ENCODE measurements around the gene DHX58.

Gene DHX58

DNA sequence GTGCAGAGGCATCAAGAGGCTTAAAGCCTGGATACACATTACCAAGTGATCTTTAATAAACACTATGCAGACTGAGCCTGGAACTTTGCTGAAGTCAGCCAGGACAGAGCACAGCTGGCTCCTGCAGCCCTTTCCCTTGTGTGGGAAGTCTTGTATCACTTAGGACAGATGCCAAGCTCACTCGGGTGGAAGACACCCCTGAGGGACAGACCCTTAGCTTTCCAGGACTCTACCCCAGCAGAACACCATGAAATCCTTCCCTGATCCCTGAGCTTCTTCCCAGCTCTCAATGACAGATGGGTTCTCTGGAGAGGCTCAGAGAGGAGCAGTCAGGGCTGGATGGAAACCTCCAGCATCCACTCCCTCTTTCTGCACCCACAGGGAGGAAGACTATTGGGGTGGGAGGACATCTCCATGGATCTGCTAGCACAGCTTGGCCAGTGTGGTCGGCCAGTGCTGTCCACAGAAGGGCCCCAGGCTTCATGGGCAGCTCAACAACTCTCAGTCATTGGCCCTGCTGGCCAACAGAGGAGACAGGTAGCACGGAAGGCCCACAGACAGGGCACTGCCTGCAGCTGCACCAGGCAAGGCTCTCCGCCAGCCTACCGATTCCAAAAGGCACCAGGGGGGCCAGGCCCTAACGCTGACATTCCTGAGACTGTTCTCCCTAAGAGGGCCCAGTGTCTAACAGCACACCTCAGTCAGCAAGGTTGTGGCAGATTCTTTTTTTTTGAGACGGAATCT lies 26.4 kb upstream of the DHX58 start:
- H3K9me3 ChIP-seq (ENCODE audit: control insufficient read depth in 2 of 2, low read length in 2 of 2), result no peaks in the 10 kb centered on the region
- H3K4me1 ChIP-seq (ENCODE audit: control insufficient read depth, insufficient read depth, low read length), result peaks cover 24% of the 10 kb centered on the region
- peak overlapping the region; percentile 37 for H3K27ac ChIP-seq (ENCODE audit: low read length)
- H3K4me3 ChIP-seq (ENCODE audit: low read length in 2 of 2), result peak overlapping the region in 1 of 2 donors; percentile 3
- H3K9ac ChIP-seq (ENCODE audit: low read length in 2 of 2), result peak overlapping the region; percentile 4 to 36
- no peaks in the 10 kb centered on the region for H3K27me3 ChIP-seq (ENCODE audit: control insufficient read depth in 1 of 2, insufficient read depth in 2 of 2, low read length in 2 of 2)
- H3K36me3 ChIP-seq (ENCODE audit: control insufficient read depth in 2 of 2, insufficient read depth in 2 of 2, low read length in 2 of 2), result peaks cover 5 to 9% of the 10 kb centered on the region in 2 donors

GRCh38 chr17:42136654-42137051 lies 24.1 kb upstream of the DHX58 start:
- Histone ChIP-seq H3K27ac (ENCODE audit: low read length) (no peak overlapping the region), H3K36me3 (ENCODE audit: control insufficient read depth in 2 of 2, insufficient read depth in 2 of 2, low read length in 2 of 2) (peaks cover 5 to 6% of the 10 kb centered on the region in 2 donors), H3K9me3 (ENCODE audit: control insufficient read depth in 2 of 2, low read length in 2 of 2) (no peaks in the 10 kb centered on the region), H3K4me3 (ENCODE audit: low read length in 2 of 2) (no peak overlapping the region), H3K4me1 (ENCODE audit: control insufficient read depth, insufficient read depth, low read length) (peaks cover 25% of the 10 kb centered on the region), H3K9ac (ENCODE audit: low read length in 2 of 2) (no peak overlapping the region), H3K27me3 (ENCODE audit: control insufficient read depth in 1 of 2, insufficient read depth in 2 of 2, low read length in 2 of 2) (no peaks in the 10 kb centered on the region)

DNA sequence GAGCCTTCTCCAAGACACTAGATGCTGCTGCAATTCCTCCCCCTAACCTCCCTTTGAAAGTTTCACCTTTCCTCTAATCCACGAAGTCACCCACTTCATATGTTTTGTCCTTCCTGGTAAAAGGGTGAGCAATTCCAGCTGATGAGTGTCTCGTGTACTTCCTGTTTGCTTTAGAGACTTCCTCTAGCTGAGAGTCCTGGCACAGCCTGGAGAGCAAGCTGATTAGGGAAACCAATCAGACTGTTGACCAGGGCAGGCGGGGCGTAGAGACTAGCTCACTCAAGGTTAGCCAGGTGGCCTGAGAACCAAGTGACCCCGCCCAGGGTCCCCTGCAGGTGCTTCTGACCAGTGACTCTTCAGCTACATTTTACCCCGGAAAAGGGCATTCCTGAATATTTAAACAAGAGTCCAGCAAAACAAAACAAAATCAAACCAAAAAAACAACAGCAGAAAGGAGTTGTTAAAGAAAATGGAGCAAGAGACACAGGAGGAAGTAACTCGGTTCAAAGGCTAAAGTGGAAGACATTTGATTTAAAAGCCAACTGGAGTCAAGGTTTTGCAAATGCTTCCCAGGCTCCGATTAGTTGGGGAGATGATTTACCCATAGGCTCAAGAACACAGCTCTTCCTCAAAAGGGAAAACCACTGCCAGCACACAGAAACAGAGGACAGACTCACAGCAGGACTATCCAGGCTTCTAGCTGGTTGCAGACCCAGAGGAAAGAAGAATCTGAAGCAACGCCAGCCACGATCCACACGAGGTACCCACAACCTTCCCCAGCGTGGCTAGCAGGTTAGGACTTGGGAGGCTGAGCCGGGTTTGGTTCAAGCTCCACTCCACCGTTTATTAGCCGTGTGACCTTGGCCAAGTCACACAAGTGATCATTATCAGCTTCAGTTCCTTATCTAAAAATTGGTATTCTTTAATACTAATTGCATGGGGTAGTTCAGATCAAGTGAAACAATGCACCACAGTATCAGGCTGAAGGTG lies 23.4 kb upstream of the DHX58 start:
- H3K4me3 ChIP-seq (ENCODE audit: low read length in 2 of 2), result no peak overlapping the region
- H3K36me3 ChIP-seq (ENCODE audit: control insufficient read depth in 2 of 2, insufficient read depth in 2 of 2, low read length in 2 of 2), result peaks cover 5 to 10% of the 10 kb centered on the region in 2 donors
- no peaks in the 10 kb centered on the region for H3K9me3 ChIP-seq (ENCODE audit: control insufficient read depth in 2 of 2, low read length in 2 of 2)
- no peak overlapping the region for H3K9ac ChIP-seq (ENCODE audit: low read length in 2 of 2)
- no peaks in the 10 kb centered on the region for H3K27me3 ChIP-seq (ENCODE audit: control insufficient read depth in 1 of 2, insufficient read depth in 2 of 2, low read length in 2 of 2)
- peaks cover 30% of the 10 kb centered on the region for H3K4me1 ChIP-seq (ENCODE audit: control insufficient read depth, insufficient read depth, low read length)
- H3K27ac ChIP-seq (ENCODE audit: low read length), result peak overlapping the region; percentile 11

- Histone ChIP-seq H3K9me3 (ENCODE audit: control insufficient read depth in 2 of 2, low read length in 2 of 2) (no peaks in the 10 kb centered on the region), H3K27me3 (ENCODE audit: control insufficient read depth in 1 of 2, insufficient read depth in 2 of 2, low read length in 2 of 2) (no peaks in the 10 kb centered on the region), H3K9ac (ENCODE audit: low read length in 2 of 2) (no peak overlapping the region), H3K4me1 (ENCODE audit: control insufficient read depth, insufficient read depth, low read length) (peaks cover 38% of the 10 kb centered on the region), H3K27ac (ENCODE audit: low read length) (peak overlapping the region; percentile 11), H3K4me3 (ENCODE audit: low read length in 2 of 2) (no peak overlapping the region), H3K36me3 (ENCODE audit: control insufficient read depth in 2 of 2, insufficient read depth in 2 of 2, low read length in 2 of 2) (peaks cover 12% of the 10 kb centered on the region in 2 donors)
Observed at GRCh38 chr17:42135151-42135550, 22.6 kb upstream of the DHX58 start.

DNA sequence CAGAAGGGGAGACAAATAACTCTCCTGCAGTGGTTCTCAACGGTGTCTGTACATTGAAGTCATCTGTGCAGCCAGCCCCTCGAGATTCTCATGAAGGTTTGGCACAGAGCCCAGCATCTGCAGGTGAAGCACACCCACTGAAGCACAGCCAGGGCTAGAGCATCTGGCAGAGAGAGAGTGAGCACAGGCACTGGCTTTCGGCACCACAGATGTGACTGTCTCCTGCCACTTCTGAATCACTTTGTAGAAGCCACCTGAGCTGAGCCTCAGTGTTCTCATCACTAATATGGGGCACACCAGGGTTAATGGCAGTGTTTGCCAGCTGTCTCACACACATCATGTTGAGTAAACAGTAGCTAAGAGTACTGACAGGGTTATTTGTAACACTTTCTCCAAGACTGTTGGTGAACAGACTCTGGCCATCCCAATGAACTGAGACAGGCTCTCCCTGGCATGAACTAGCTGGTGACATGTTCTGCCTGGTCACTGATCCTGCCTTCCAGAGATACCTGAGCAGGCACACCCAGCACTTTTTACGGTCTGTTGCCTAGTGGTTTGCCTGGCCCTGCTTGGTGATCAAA lies 21.0 kb upstream of the DHX58 start:
- Histone ChIP-seq H3K4me3 (ENCODE audit: low read length in 2 of 2) (no peak overlapping the region), H3K36me3 (ENCODE audit: control insufficient read depth in 2 of 2, insufficient read depth in 2 of 2, low read length in 2 of 2) (peaks cover 27 to 28% of the 10 kb centered on the region in 2 donors), H3K27ac (ENCODE audit: low read length) (peak overlapping the region; percentile 24), H3K4me1 (ENCODE audit: control insufficient read depth, insufficient read depth, low read length) (peaks cover 38% of the 10 kb centered on the region), H3K9ac (ENCODE audit: low read length in 2 of 2) (no peak overlapping the region), H3K9me3 (ENCODE audit: control insufficient read depth in 2 of 2, low read length in 2 of 2) (no peaks in the 10 kb centered on the region), H3K27me3 (ENCODE audit: control insufficient read depth in 1 of 2, insufficient read depth in 2 of 2, low read length in 2 of 2) (no peaks in the 10 kb centered on the region)

DNA sequence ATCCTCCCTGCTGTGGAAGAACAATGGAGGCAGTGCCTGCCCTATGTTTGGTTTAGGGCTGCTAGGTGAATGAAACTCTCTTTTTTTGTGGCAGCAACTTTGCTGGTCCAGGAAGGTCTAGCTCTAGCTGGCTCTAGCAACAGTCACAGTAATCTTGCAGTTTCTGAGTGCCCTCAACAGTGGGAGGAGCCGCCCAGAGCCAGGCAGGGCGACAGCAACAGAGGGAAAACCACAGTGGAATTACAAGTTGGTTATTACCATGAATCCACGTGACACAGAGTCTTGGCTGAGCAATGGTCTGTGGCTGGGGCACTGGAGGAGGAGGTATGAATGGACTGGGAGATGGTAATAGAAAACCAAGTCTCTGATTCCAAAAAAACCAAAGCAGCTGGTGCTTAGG lies 20.4 kb upstream of the DHX58 start:
- Histone ChIP-seq H3K9me3 (ENCODE audit: control insufficient read depth in 2 of 2, low read length in 2 of 2) (no peaks in the 10 kb centered on the region), H3K27ac (ENCODE audit: low read length) (peak overlapping the region; percentile 24), H3K36me3 (ENCODE audit: control insufficient read depth in 2 of 2, insufficient read depth in 2 of 2, low read length in 2 of 2) (peaks cover 34% of the 10 kb centered on the region in 2 donors), H3K4me1 (ENCODE audit: control insufficient read depth, insufficient read depth, low read length) (peaks cover 32% of the 10 kb centered on the region), H3K9ac (ENCODE audit: low read length in 2 of 2) (no peak overlapping the region), H3K27me3 (ENCODE audit: control insufficient read depth in 1 of 2, insufficient read depth in 2 of 2, low read length in 2 of 2) (no peaks in the 10 kb centered on the region), H3K4me3 (ENCODE audit: low read length in 2 of 2) (no peak overlapping the region)

GRCh38 chr17:42131981-42132432 lies 19.5 kb upstream of the DHX58 start:
- H3K27ac ChIP-seq (ENCODE audit: low read length), result peak overlapping the region; percentile 24
- H3K4me3 ChIP-seq (ENCODE audit: low read length in 2 of 2), result no peak overlapping the region
- H3K27me3 ChIP-seq (ENCODE audit: control insufficient read depth in 1 of 2, insufficient read depth in 2 of 2, low read length in 2 of 2), result no peaks in the 10 kb centered on the region
- H3K9ac ChIP-seq (ENCODE audit: low read length in 2 of 2), result no peak overlapping the region
- H3K9me3 ChIP-seq (ENCODE audit: control insufficient read depth in 2 of 2, low read length in 2 of 2), result no peaks in the 10 kb centered on the region
- peaks cover 32% of the 10 kb centered on the region for H3K4me1 ChIP-seq (ENCODE audit: control insufficient read depth, insufficient read depth, low read length)
- peaks cover 39 to 40% of the 10 kb centered on the region in 2 donors for H3K36me3 ChIP-seq (ENCODE audit: control insufficient read depth in 2 of 2, insufficient read depth in 2 of 2, low read length in 2 of 2)

DNA sequence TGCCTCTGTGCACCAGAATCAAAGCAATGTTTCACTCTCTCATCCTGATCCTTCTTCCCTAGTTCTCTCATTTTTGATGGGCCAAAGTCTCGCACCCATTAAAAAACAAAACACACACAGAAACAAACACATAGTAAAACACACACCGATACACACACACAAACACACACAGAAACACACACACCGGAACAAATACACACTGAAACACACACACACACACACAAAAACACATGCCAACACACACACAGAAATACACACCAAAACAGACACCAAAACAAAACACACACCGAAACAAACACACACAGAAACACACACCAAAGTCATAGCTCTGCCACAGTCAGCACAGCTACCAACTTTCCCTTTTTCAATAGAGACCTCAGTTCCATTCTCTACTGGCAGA lies 18.7 kb upstream of the DHX58 start:
- Histone ChIP-seq H3K27me3 (ENCODE audit: control insufficient read depth in 1 of 2, insufficient read depth in 2 of 2, low read length in 2 of 2) (no peaks in the 10 kb centered on the region), H3K9ac (ENCODE audit: low read length in 2 of 2) (peak overlapping the region in 1 of 2 donors; percentile 21), H3K27ac (ENCODE audit: low read length) (peak overlapping the region; percentile 24), H3K9me3 (ENCODE audit: control insufficient read depth in 2 of 2, low read length in 2 of 2) (no peaks in the 10 kb centered on the region), H3K36me3 (ENCODE audit: control insufficient read depth in 2 of 2, insufficient read depth in 2 of 2, low read length in 2 of 2) (peaks cover 44 to 45% of the 10 kb centered on the region in 2 donors), H3K4me1 (ENCODE audit: control insufficient read depth, insufficient read depth, low read length) (peaks cover 32% of the 10 kb centered on the region), H3K4me3 (ENCODE audit: low read length in 2 of 2) (no peak overlapping the region)

DNA sequence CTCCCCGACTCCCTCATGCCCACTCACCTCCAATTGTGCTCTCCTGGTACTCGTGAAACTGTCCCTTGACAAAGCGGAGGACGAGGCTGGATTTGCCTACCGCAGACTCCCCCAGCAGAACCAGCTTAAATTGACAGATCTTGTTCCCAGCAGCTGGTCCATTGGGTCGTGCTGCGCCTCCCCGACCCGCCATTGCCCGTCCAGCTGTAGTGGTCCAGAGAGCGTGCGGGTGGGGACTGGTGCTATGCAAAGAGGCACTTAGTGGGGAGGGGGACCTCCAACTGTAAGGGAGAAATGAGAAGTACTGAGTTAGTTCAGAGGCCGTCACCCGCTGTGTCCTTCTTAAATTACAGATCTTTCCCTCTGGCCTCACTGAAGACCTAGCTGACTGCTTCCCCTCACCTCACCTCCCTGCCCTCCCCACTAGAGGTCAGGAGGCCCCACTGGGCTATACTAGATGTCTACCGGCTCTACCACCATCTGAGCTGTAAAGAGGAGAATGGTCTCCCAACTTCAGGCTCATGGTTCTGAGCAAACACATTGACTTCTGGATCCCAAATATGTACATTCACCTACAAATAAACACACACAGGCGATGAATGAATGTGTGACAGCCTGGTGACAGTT lies 17.9 kb upstream of the DHX58 start:
- Histone ChIP-seq H3K9me3 (ENCODE audit: control insufficient read depth in 2 of 2, low read length in 2 of 2) (no peaks in the 10 kb centered on the region), H3K4me1 (ENCODE audit: control insufficient read depth, insufficient read depth, low read length) (peaks cover 31% of the 10 kb centered on the region), H3K4me3 (ENCODE audit: low read length in 2 of 2) (no peak overlapping the region), H3K27ac (ENCODE audit: low read length) (peak overlapping the region; percentile 24), H3K27me3 (ENCODE audit: control insufficient read depth in 1 of 2, insufficient read depth in 2 of 2, low read length in 2 of 2) (no peaks in the 10 kb centered on the region), H3K36me3 (ENCODE audit: control insufficient read depth in 2 of 2, insufficient read depth in 2 of 2, low read length in 2 of 2) (peaks cover 46 to 52% of the 10 kb centered on the region in 2 donors), H3K9ac (ENCODE audit: low read length in 2 of 2) (no peak overlapping the region)
